Measurements from ENCODE around the gene RAD51C.
"Not testable (repeated sequence)": the region's sequence is repeated elsewhere in the genome, so short reads cannot be mapped to it uniquely, and the experiment has no call there.

RAD51C gene

DNA sequence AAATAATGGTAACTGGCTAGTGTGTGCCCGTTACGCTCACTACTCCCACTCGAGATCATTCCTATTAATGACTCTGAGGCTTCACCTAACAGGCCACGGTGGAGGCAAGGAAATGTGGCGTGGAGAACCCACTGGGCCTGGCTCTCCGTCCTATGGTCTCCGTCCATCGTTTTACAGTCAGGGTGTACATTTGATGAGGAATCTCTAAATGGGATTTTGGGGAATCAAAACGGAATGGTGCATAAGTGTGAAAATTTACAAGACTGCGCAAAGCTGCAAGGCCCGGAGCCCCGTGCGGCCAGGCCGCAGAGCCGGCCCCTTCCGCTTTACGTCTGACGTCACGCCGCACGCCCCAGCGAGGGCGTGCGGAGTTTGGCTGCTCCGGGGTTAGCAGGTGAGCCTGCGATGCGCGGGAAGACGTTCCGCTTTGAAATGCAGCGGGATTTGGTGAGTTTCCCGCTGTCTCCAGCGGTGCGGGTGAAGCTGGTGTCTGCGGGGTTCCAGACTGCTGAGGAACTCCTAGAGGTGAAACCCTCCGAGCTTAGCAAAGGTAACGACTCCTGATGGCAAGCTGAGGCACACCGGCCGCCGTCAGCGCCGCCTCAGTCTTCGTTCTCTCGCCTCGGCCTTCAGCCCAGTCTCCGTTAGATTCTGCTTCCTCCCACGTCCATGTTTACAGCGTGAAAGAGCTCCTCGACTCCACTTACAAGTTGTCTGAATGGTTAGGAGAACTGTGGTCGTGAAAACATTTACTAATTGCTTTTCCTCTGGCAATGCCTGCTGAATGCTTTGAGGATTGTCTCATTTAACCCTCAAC lies at the start of gene RAD51C:
Gene RAD51C, plus strand, starts transcription at position 364 of the 817 bp plus-strand sequence. Its CDS starts 42 bp downstream, at position 406.
- intact Hi-C loops (cut with DNase I), result loop anchor here (5.0 kb wide), 1 partner anchor 175 kb away; no protein-coding TSS in a partner anchor
- DNase-seq, result peak; percentile 71 to 98 (median 86)

DNA sequence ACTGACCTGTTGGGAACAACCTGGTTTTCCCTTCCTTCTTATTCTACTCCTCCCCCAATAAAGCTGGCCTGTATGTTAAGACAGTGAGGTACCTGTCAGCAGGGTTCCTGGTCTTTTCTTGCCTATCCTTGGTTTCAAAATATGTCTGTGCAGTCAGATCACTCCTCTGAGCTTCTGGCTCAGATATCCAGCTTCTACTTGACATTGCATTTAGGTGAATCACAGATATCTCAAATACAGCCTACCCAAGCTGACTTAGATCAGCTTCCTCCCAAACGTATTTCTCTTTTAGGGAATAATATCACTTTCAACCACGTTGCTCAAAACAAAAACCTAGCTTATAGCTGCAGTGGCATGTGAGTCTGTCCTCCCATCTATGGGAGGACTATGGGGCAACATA lies 49.3 kb upstream of the RAD51C start:
- no peak for DNase-seq
- intact Hi-C loops (cut with DNase I), result no loop called here

DNA sequence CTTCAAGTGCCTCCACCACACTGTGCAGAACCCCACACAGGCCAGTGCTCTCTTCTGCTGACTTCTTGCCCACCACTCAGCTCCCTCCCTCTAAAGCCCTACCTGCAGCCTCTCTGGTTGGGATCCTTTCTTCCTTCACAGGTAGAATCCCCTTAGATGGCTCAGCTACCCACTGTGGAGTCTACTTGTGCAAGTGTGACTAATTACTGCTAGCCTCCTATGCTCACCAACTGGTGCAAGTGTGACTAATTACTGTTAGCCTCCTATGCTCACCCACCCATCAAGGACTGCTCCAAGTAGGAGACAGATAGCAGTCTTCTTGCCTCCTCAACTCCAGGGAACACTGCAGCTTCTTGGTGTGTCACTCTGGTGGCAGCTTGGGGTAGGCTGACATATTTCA lies 44.2 kb upstream of the RAD51C start:
- intact Hi-C loops (cut with DNase I), result no loop called here
- DNase-seq, result no peak

DNA sequence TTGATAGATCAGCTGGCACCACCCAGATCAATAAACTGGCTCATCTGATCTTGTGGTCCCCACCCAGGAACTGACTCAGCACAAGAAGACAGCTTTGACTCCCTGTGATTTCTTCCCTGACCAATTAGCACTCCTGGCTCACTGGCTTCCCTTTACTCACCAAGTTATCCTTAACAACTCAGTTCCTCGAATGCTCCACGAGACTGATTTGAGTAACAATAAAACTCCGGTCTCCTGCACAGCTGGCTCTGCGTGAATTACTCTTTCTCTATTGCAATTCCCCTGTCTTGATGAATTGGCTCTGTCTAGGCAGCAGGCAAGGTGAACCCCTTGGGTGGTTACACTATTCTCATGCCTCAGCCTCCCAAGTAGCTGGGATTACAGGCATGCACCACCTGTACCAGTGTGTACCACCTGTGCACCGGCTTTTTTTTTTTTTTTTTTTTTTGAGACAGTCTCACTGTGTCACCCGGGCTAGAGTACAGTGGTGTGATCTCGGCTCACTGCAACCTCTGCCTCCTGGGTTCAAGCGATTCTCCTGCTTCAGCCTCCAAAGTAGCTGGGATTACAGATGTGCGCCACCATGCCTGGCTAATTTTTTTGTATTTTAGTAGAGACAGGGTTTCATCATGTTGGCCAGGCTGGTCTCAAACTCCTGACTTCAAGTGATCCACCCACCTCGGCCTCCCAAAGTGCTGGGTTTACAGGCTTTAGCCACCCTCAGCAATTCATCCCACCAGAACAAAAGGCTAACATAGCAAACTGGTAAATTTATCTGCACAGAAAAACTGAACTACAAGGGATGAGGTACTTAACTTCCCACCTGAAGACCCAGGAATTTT lies 34.2 kb upstream of the RAD51C start:
- peak in 1 of 10 donors; percentile 27 for DNase-seq
- intact Hi-C loops (cut with DNase I), result not testable (repeated sequence)

DNA sequence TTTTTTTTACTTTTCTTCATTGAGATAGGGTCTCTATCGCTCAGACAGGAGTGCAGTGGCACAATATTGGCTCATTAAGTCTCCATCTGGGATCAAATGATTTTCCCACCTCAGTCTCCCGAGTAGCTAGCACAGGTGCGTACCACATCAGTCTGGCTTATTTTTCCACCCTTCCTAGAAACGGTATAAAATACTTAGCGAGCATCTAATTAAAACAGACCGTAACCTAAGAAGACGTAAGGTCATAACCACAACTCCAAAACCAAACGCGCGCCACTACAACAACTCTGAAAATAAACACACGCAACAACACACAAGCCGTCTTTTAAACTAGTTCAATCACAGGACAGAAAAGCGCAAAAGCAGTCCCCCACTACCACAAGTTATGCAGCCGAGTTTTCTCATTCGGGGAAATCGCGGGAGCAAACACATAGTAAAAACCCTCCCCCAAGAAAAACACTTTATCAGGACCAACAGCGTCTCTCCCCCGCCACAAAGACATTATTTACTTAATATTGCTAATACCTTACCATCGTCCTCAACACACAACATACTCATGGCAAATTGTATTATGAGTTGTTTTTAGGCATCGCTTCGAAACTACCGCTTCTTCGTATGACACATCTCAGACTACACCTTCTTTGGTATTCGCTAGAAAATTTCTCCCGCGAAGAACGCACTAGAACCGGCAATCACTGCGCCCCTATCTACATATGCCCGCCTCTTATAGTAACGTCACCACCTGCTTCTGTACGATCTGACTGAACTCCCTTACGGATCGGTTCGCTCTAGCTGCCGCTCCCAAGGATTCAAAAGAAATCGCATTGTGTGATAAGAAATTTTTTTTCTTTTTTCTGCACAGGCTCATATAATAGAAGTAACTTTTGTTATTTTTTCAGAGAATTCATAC lies 33.3 kb upstream of the RAD51C start:
- peak in 9 of 10 donors; percentile 24 to 92 (median 70) for DNase-seq
- intact Hi-C loops (cut with DNase I), result loop anchor here (1.0 kb wide), 1 partner anchor 27 kb away; no protein-coding TSS in a partner anchor

DNA sequence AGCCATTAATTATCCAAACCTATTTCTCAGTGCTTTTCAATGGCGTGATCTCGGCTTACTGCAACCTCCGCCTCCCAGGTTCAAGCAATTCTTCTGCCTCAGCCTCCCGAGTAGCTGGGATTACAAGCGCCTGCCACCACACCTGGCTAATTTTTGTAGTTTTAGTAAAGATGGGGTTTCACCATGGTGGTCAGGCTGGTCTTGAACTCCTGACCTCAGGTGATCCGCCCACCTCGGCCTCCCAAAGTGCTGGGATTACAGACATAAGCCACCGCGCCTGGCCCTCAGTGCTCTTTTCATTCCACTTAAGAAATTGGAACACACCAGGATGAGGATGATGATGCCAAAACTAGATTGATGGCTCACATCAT lies 32.7 kb upstream of the RAD51C start:
- peak in 1 of 10 donors; percentile 12 for DNase-seq
- intact Hi-C loops (cut with DNase I), result loop anchor here (1.0 kb wide), 1 partner anchor 27 kb away; no protein-coding TSS in a partner anchor

DNA sequence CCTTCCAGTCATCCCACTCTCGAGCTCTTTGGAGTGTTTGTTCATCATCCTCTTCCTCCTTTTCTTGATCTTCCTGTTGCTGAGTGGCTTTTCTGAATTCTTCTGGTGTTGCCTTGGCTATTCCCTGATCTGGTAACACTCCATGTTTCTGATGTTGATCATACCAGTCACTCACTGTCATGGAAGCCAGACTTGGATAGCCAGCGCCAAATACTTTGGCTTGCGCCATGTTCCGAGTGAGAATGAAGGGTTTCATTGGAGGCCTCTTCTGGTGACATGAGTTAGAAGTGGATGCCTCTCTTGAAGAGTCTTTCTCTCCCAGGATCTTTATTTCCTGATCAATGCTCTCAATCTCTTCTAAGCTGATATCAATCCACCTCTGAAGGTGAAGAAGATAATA lies 31.8 kb upstream of the RAD51C start:
- no peak for DNase-seq
- intact Hi-C loops (cut with DNase I), result no loop called here

DNA sequence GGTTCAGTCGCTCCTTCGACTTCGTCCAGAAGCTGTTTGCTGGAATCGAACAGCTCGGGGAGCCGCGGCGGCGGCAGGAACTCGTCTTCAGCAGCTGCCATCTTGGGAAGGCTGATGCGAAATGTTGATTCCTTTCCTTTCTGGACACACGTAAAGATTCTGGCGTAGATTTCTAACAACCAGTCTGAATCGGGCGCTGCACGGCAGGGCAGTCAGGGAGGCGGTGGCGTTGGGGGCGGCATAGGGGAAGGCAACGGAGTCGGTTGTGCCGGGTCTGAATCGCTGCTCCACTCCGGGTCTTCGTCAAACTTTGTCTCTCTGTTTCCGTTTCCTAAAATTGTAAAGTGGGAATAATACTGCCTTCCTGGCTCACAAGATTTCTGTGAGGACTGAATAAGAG lies 30.9 kb upstream of the RAD51C start:
- intact Hi-C loops (cut with DNase I), result no loop called here
- DNase-seq, result peak in 2 of 10 donors; percentile 42 to 82

DNA sequence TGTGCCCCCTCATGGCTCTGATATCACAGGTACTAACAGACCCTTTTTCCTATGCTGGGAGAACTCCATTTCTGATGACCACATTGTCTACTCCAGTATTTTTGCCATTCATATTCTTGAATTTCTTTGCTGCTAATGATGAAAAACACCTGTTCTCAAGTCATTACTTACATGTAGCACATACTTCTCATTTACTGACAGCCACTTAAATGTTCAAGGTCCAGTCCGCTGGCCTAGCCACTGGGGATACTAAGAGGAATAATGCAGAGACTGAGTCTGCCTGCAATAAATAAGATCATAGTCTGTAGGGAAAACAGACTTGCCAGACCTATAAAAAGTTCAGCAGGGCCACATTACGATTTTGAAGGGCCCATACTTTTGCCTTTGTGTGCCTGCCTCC lies 28.1 kb upstream of the RAD51C start:
- intact Hi-C loops (cut with DNase I), result no loop called here
- no peak for DNase-seq

DNA sequence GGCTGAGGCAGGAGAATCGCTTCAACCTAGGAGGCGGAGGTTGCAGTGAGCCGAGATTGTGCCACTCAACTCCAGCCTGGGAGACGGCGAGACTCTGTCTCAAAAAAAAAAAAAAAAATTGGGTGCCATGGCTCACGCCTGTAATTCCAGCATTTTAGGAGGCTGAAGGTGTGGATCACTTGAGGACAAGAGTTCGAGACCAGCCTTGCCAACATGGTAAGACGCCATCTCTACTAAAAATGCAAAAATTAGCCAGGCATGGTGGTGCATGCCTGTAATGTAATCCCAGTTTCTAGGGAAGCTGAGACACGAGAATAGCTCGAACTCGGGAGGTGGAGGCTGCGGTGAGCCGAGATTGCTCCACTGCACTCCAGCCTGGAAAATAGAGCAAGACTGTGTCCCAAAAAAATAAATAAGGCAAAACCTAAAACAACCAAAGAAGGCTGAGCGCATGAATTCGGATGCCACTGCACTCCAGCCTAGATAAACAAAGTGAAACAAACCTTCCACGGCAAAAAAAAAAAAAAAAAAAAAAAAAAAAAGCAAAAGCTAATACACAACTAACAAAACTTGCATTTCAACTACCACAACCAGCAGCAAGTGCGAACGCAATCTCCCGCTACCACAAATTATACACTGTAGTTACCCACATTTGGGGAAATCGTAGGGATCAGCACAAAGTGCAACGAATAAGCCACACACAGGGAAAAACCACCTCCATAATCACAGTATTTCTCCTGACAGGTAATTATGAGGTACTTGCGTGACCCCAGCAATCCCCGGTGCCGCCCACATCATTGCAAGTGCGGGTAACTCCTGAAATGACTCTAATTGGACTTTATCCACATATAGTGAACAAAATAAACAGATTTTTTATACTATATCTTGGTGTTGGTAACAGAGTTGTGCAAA lies 26.2 kb upstream of the RAD51C start:
- intact Hi-C loops (cut with DNase I), result no loop called here
- no peak for DNase-seq

DNA sequence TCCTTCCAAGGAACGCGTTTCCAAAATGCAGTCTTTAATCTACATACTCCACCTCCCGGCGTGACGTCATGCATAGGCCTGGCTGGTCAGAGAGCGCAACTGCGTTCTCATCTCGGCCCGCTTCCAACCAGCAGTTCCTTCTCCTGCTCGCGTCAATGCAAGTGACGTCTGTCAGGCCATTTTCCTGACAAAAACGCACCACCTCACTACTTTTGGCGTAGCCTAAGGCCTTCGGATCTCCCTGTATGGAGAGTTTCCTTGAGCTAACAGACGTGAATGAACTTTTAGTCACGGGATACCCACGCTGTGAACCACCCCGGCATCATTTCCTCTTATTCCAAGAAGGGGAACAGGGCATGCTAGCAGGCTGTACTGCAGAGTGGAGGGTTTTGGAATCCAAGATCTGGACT lies 25.5 kb upstream of the RAD51C start:
- intact Hi-C loops (cut with DNase I), result no loop called here

DNA sequence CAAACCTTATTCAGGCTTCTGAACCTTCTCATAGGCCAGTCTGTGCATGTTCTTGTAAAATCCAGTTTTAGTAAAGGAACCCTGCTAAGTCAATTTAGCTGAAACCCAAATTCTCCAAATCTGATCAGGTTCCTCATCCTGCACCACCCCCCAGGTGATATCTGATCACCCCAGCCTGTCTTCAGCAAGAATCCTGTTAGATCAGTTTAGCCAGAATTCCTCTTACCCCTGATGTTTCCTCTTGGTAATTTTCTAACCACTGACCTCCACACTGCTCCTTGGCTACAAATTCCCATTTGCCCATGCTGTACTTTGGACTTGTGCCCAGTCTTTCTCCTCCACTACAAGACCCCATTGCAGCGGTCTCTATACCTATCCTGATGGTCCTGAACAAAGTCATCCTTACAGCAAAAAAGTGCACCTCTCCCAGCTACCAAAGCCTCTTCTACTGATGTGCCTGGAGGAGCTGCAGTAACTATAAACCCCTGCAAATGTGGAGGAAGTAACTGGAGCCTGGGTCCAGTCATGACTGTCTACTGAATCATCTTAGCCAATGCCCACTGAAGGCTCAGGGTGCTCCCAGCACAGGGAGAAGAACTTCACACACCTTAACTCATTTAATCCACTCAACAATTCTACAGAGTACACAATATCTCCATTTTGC lies 24.3 kb upstream of the RAD51C start:
- intact Hi-C loops (cut with DNase I), result no loop called here
- DNase-seq, result no peak

More for the DNA sequence above, 25.5 kb upstream of the RAD51C start:
- DNase-seq, result peak in 6 of 10 donors; percentile 21 to 90 (median 32)

DNA sequence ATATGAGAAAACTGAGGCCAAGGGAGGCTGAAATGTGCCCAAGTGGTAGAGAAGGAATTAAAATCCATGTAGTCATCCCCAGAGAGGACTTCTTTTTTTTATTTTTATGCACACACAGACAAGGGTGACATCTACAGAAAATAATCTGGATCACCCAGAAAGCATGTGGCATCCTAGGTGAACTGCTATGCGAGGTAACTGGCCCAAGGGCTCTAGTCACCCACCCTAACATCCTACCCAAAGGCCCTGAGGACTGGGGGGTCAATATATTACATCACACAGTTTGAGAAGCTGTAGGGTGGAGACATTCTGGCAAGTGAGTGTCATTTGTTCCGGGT lies 23.8 kb upstream of the RAD51C start:
- intact Hi-C loops (cut with DNase I), result no loop called here

DNA sequence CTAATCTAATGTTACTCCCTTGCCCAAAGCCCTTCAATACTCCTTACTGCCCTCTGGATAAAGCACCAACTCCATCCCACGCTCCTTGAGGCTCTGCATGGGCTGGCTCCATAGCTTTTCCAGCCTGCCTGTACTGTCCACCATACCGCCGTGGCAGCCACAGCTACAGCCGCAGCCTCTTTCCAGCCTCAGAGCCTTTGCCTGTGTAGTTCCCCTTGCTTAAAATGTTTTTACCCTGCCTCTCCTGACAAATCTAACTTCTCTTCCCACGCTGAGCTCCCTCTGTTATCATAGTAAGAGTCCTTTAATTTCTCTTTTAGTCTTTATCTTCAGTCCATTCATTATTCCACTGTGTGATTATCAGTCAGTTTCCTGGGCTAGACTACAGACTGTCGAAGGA lies 22.5 kb upstream of the RAD51C start:
- DNase-seq, result no peak
- intact Hi-C loops (cut with DNase I), result no loop called here

More for the DNA sequence above, 23.8 kb upstream of the RAD51C start:
- DNase-seq, result no peak

DNA sequence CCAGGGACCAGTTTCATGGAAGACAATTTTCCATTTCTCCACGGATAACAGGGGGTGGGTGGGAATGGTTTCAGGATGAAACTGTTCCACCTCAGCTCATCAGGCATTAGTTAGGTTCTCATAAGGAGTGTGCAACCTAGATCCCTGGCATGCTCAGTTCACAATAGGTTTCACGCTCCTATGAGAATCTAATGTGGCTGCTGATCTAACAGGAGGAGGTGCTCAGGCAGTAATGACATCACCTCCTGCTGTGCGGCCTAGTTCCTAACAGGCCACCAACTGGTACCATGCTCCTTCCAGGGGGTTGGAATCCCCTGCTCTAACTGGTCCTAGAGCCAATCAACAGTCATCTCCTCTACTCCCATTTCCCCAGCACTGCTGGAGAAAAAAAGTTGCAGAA lies 20.4 kb upstream of the RAD51C start:
- intact Hi-C loops (cut with DNase I), result no loop called here
- no peak for DNase-seq

DNA sequence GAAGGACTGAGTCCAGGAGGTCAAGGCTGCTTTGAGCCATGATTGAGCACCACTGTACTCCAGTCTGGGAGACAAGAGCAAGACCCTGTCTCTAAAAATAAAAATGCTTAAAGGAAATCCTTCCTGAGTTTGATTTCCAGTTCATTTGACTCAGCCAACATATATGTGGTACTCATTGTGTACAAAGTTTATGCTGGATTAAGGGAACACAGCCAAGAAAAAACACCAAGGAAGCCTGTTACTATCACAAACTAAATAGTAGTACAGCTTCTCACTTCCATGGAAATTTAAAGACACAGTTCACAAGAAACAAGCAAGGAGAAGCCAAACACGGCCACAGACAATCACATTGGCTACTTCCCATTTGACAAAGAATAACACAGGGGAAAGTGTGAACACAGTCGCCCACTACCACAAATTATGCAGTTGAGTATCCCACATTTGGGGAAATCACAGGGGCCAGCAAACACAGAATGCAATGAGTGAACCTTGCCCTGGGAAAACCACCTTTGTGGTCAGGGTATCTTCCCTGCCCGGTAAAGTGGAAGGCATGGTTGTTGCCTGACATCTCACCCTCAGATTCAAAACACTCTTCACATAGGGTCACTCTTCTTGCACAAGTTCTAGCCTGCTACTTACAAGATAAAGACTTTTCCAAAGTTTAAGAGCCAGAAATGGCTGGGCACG lies 15.1 kb upstream of the RAD51C start:
- intact Hi-C loops (cut with DNase I), result no loop called here
- DNase-seq, result peak in 1 of 10 donors; percentile 19

DNA sequence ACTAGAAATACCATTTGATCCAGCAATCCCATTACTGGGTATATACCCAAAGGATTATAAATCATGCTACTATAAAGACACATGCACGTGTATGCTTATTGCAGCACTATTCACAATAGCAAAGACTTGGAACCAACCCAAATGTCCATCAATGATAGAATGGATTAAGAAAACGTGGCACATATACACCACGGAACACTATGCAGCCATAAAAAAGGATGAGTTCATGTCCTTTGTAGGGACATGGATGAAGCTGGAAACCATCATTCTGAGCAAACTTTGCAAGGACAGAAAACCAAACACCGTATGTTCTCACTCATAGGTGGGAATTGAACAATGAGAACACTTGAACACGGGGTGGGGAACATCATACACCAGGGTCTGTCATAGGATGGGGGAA lies 14.1 kb upstream of the RAD51C start:
- DNase-seq; intact Hi-C loops (cut with DNase I): not testable (repeated sequence)

Measured in posterior cingulate gyrus (tissue), 11 donors.